Osteocyte (in vitro differentiated cells): Measurements from ENCODE around the gene PHLDB2. TPM values are rescaled to one million over a fixed set of nuclear protein-coding genes. Genes with fewer than 3 reads are reported as not detected.

ENCODE experiments used
- DNase-seq: peaks from one replicate; pipeline ENCODE4 v3.0.0; 2021; ENCODE audit warnings: mixed read lengths; ENCODE audit not compliant: unreplicated experiment; ENCODE audit errors: extremely low spot score
- H3K27ac Mint-ChIP-seq: one replicate; pipeline ENCODE4 v1.8.0; 2021; ENCODE audit warnings: mild to moderate bottlenecking, mixed read lengths; ENCODE audit not compliant: unreplicated experiment
- H3K27me3 Mint-ChIP-seq: one replicate; pipeline ENCODE4 v1.8.0; 2021; ENCODE audit warnings: mixed read lengths; ENCODE audit not compliant: unreplicated experiment
- H3K36me3 Mint-ChIP-seq: one replicate; pipeline ENCODE4 v1.8.0; 2021; ENCODE audit warnings: mixed read lengths; ENCODE audit not compliant: unreplicated experiment
- H3K4me1 Mint-ChIP-seq: one replicate; pipeline ENCODE4 v1.8.0; 2021; ENCODE audit warnings: mixed read lengths; ENCODE audit not compliant: unreplicated experiment
- H3K4me3 Mint-ChIP-seq: one replicate; pipeline ENCODE4 v1.8.0; 2021; ENCODE audit warnings: mild to moderate bottlenecking, moderate library complexity, mixed read lengths; ENCODE audit not compliant: unreplicated experiment
- H3K9me3 Mint-ChIP-seq: one replicate; pipeline ENCODE4 v1.8.0; 2021; ENCODE audit warnings: mixed read lengths; ENCODE audit not compliant: unreplicated experiment
- total RNA-seq: library from RNA; stranded (reverse); gene quantifications from 2 replicates; pipeline ENCODE4 v1.2.1, GENCODE V29; 2021
- TF ChIP-seq, protein P1 (sequence below): fragments of 200-600 bp; sonication (generic); IDR thresholded peaks from 2 replicates; pipeline ENCODE4 v1.5.0; 2021; ENCODE audit warnings: antibody characterized with exemption, mild to moderate bottlenecking, moderate library complexity

Gene PHLDB2
- total RNA-seq, 1 donor from 2014 or later = 134 TPM

DNA sequence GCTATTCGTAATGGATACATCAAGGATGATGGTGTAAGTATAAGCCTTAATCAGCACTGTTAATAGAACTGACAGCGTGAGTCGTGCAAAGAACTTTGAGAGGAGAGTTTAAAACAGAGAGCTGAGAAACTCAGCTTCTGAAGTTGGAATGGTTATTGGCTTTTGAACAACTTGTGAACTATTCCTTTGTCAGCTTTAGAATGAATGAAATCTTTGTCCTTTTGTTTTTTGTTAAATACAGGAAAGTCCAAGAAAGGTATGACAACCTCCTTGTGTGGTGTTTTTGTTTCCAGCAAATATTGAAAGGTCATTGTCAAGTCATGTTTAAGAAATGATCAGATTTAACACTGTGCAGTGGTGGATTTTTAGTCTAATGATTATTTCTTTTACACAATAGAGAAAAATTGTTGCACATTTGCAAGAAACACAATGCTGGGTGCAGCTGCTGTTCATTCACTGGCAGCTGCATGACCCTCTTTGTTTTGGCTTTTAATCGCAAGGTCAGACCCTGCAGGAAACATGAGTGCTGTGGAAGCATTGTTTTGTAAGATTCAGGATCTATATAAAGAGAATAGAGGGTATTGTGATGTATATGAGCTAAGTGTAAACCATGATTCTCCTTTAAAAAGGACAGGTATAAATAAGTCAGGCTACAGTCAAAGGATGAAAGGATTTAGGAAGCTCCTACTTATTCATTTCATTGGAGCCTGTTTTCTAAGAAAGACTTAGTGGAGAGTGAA is 98.1 kb downstream of the PHLDB2 start:
- TF ChIP-seq, protein P1, sequence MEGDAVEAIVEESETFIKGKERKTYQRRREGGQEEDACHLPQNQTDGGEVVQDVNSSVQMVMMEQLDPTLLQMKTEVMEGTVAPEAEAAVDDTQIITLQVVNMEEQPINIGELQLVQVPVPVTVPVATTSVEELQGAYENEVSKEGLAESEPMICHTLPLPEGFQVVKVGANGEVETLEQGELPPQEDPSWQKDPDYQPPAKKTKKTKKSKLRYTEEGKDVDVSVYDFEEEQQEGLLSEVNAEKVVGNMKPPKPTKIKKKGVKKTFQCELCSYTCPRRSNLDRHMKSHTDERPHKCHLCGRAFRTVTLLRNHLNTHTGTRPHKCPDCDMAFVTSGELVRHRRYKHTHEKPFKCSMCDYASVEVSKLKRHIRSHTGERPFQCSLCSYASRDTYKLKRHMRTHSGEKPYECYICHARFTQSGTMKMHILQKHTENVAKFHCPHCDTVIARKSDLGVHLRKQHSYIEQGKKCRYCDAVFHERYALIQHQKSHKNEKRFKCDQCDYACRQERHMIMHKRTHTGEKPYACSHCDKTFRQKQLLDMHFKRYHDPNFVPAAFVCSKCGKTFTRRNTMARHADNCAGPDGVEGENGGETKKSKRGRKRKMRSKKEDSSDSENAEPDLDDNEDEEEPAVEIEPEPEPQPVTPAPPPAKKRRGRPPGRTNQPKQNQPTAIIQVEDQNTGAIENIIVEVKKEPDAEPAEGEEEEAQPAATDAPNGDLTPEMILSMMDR = no peak
- H3K4me3 Mint-ChIP-seq = no peak overlapping the region
- H3K27me3 Mint-ChIP-seq = no peaks in the 10 kb centered on the region
- peaks cover 66% of the 10 kb centered on the region for H3K36me3 Mint-ChIP-seq
- DNase-seq = no peak
- peaks cover 12% of the 10 kb centered on the region for H3K4me1 Mint-ChIP-seq
- no peak overlapping the region for H3K27ac Mint-ChIP-seq
- no peaks in the 10 kb centered on the region for H3K9me3 Mint-ChIP-seq

DNA sequence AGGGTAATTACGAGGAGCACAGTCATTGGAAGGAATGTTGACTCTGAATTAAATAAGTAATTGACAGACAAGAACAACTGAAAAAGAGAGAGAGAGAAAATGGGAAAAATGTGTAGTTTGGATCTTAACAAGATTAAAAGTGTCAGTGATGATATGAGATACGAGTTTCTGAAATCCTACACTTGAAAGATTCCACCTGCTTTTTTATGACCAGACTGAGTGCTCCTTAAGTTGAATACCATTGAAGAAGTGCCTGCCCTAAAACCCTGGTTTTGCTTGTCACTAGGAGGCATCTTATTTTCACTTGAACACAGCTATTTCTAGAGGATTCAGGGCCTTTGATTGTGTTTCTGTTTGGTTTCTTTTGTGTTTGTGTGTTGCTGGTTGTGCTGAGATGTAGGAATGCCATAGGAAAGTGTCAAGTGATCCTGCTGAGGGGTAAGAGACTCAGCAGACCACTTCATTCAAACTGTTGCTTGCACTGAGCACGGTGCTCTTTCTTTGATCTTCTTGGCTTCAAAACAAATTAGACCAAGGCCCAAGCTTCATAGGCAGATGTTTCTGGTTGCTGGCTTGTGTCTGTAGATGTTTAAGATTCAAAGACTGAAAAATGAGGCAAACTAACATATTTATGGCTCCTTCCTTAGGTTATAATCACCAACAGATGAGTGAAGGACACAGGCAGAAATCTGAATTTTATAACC is 102.5 kb downstream of the PHLDB2 start:
- no peak for DNase-seq
- Mint-ChIP-seq H3K4me3 (no peak overlapping the region), H3K36me3 (peaks cover 53% of the 10 kb centered on the region), H3K4me1 (peaks cover 8% of the 10 kb centered on the region), H3K9me3 (no peaks in the 10 kb centered on the region), H3K27me3 (no peaks in the 10 kb centered on the region), H3K27ac (peak overlapping the region; percentile 36)
- TF ChIP-seq, protein P1 = no peak

DNA sequence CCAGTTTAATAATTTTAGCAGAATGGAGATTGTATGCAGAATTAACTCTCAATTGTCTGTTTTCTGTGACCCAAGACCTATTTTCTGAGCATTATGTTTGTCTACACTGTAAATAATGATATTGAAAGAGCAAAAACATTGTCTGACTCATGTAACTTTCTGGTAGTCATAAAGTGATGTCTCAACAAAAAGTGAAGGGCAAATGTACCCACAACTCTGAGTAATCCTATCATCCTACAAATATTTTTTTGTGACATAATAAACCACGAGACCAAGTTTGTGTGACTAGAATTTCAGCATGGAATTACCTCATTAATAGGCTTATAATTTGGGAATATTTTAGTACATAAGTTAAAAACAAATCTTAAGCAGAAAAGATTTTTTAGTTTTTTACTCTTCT is 104.4 kb downstream of the PHLDB2 start:
- TF ChIP-seq, protein P1 = no peak
- peaks cover 54% of the 10 kb centered on the region for H3K36me3 Mint-ChIP-seq
- no peaks in the 10 kb centered on the region for H3K27me3 Mint-ChIP-seq
- peaks cover 16% of the 10 kb centered on the region for H3K4me1 Mint-ChIP-seq
- no peak overlapping the region for H3K4me3 Mint-ChIP-seq
- no peaks in the 10 kb centered on the region for H3K9me3 Mint-ChIP-seq
- DNase-seq = no peak
- peak overlapping the region; percentile 52 for H3K27ac Mint-ChIP-seq

DNA sequence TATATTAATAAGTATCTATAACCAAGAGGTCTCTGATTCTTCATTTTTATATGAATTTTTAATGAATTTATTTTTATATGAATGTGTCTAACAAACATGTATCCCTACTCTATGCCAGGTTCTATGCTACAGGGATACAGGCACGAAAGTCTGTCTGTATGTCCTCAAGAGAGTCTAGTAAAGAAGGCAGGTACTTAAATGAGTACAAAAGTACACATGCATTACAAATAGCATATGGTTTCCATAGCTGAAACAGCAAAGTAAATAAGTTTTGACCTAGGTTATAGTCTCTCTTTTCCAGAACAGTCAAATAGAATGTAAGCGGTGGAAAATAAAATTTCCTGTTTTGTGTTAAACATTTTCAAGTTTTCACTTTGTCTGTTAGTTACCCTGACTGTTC is 106.4 kb downstream of the PHLDB2 start:
- no peak overlapping the region for H3K4me3 Mint-ChIP-seq
- no peak overlapping the region for H3K27ac Mint-ChIP-seq
- no peaks in the 10 kb centered on the region for H3K9me3 Mint-ChIP-seq
- no peaks in the 10 kb centered on the region for H3K27me3 Mint-ChIP-seq
- TF ChIP-seq, protein P1 = no peak
- H3K4me1 Mint-ChIP-seq = peaks cover 16% of the 10 kb centered on the region
- DNase-seq = no peak
- H3K36me3 Mint-ChIP-seq = peaks cover 58% of the 10 kb centered on the region

DNA sequence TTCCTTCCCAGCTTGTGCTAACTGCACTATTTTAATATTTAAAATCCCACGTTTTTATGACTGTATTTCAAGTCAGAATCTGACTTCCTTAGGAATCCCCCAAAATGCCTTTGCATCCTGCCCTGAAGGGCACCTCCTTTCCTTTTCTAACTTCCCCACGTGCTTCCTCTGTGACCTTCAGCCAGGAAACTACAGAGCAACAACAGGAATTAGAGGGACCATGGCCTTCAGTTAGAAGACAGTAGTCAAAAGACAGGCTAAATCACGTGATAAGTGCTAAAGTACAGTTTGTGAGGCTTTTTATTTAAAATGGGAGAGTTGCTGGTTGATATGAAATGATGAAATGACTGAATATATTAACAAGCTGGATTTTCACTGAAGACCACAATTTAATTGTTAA is 108.0 kb downstream of the PHLDB2 start:
- peaks cover 58% of the 10 kb centered on the region for H3K36me3 Mint-ChIP-seq
- H3K9me3 Mint-ChIP-seq = no peaks in the 10 kb centered on the region
- H3K4me1 Mint-ChIP-seq = peaks cover 14% of the 10 kb centered on the region
- DNase-seq = no peak
- H3K4me3 Mint-ChIP-seq = no peak overlapping the region
- peak overlapping the region; percentile 66 for H3K27ac Mint-ChIP-seq
- H3K27me3 Mint-ChIP-seq = no peaks in the 10 kb centered on the region
- TF ChIP-seq, protein P1 = no peak
